Measurements from ENCODE around the gene RABL6.
"Not testable (repeated sequence)": the region's sequence is repeated elsewhere in the genome, so short reads cannot be mapped to it uniquely, and the experiment has no call there.

Gene RABL6

GRCh38 chr9:136860933-136861873 lies 53.5 kb downstream of the RABL6 start:
- DNase-seq = peak in 1 of 5 experiments; percentile 2

DNA sequence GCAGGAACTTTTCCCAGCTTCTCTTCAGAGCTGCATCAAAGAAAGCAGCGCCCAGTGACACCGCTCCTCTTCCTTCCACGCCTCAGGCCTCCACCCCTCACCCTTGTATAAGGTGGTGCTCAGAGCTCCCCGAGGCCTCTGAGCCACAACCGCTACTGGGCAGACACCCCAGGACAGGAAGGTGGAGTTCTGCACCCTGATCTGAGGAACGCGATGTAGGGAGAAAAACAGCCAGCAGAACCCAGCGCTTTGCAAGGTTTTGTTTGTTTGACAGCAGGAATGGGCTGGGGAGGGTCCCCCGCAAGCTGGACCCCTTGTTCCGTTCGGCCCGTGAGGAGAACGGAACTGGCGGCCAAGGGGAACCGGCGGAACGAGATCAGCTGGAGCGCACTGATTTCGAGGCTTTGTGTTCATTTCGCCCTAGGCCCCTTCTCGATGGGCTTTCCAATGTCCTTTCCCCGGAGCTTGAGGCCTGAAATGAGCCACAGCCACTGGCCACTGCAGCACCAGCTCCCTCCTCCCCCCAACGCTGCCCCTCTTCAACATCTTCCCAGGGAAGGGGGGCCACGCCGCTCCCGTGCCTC lies 54.2 kb downstream of the RABL6 start:
- no peak for DNase-seq

GRCh38 chr9:136862849-136863622 lies 55.3 kb downstream of the RABL6 start:
- peak in 1 of 5 experiments; percentile 2 for DNase-seq

DNA sequence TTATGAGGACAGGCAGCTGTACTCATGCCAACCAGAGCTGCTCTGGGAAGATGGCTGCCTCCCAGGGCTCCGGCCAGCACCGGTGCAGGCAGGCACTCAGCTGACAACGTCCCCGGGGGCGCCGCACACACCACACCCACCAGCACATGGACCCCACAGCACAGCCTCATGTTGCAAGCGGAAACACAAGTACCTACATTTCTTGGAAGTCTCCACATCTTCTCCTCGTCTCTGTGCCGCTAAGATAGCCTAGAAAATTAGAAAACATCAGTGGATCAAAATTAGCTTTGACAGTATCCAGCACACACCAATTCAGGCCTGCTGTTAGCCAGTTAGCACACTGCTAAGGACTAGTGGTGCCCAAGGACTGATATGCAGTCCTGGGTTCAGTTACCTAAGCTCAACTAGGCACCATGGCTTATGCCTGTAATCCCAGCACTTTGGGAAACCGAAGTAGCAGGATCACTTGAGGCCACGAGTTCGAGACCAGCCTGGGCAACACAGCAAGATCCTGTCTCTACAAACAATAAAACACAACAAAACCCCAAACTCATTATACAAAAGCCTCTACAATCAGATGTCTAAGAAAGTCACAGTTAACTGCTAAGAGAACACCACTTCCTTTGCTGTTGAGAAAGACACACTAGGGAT lies 56.0 kb downstream of the RABL6 start:
- DNase-seq = peak in 2 of 5 experiments; percentile 3 to 27

DNA sequence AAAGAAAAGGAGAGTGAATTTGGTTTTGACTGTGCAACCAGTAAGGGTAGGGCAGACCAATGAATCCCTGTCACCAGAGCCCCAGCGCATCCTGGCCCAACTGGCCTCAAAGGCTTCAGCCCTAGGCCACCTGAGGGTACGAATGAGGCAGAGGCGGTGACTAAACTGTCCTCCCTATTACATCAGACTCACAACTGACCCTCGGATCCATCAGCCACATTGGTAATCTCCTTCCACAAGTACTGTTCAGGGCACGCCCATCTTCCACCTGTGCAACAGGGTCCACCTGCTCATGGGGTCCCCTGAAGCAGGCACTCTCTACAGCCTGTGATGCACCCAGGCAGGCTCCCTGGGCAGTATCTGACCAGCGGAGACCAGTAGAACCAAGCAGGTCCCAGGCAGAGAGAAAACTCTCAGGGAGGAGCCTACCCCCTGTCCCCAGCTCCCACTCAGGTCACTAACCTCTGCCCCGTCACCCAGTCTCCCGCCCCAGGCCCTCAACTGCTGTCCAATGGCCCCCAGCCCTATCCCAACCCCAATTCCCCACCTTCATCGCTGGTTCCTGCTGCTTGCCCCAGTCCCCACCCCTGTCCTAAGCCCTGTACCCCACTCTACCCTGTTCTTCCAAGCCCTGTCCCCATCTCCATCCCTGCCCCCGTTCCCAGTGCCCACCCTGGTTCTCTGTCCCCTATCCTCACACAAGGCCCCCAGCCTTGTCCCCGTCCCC lies 57.5 kb downstream of the RABL6 start:
- DNase-seq = no peak

- peak in 1 of 5 experiments; percentile 13 for DNase-seq
Measured at GRCh38 chr9:136865768-136866103, 58.0 kb downstream of the RABL6 start.

DNA sequence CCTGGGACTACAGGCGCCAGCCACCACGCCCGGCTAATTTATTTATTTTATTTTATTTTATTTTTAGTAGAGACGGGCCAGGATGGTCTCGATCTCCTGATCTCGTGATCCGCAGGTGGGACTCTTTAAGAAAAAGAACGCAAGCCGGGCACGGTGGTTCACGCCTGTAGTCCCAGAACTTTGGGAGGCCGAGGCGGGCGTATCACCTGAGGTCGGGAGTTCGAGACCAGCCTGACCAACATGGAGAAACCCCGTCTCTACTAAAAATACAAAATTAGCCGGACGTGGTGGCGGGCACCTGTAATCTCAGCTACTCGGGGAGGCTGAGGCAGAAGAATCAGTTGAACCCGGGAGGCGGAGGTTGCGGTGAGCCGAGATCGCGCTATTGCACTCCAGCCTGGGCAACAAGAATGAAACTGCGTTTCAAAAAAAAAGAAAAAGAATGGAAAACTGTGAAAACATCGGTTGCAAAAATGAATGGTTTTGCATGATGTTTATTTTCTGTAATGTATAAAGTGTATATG lies 59.2 kb downstream of the RABL6 start:
- not testable (repeated sequence) for DNase-seq

GRCh38 chr9:136867480-136867879 lies 59.7 kb downstream of the RABL6 start:
- DNase-seq = no peak

DNA sequence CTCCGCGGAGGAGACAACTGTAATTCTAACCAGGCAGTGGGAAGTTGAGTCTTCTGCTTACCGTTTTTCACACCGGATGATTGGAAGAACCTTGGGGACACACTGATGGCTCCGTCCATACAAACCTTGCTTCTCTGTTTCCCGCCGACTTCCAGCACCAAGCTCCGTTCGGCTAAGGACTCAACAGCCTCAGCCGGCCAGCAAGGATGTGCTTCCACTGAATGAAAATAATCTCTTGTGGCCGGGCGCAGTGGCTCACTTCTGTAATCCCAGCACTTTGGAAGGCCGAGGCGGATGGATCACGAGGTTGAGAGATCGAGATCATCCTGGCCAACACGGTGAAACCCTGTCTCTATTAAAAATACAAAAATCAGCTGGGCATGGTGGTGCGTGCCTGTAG lies 60.2 kb downstream of the RABL6 start:
- DNase-seq = no peak

- no peak for DNase-seq
Measured at GRCh38 chr9:136868644-136869043, 60.9 kb downstream of the RABL6 start.

GRCh38 chr9:136869611-136870010 lies 61.9 kb downstream of the RABL6 start:
- DNase-seq = not testable (repeated sequence)

GRCh38 chr9:136875155-136875554 lies 67.4 kb downstream of the RABL6 start:
- no peak for DNase-seq

GRCh38 chr9:136876476-136876875 lies 68.7 kb downstream of the RABL6 start:
- no peak for DNase-seq

DNA sequence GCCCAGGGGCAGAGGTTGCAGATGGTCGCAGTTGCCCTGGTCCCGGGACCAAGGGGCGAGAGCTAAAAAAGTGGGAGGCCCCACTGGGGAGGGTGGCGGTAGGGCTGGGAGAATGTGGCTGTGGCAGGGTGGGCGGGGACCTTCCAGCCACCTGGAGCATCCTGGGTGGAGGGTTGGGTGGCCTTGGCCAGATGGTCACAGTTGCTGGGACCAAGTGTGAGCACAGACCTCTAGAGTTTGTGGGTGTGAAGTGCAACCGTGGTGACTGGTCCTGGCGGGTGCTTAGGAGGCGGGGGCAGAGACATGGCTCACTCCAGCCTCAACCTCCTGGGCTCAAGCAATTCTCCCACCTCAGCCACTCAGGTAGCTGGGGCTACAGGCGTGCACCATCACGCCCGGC lies 72.9 kb downstream of the RABL6 start:
- no peak for DNase-seq

GRCh38 chr9:136881691-136882108 lies 74.0 kb downstream of the RABL6 start:
- peak in 2 of 5 experiments; percentile 27 to 87 for DNase-seq

DNA sequence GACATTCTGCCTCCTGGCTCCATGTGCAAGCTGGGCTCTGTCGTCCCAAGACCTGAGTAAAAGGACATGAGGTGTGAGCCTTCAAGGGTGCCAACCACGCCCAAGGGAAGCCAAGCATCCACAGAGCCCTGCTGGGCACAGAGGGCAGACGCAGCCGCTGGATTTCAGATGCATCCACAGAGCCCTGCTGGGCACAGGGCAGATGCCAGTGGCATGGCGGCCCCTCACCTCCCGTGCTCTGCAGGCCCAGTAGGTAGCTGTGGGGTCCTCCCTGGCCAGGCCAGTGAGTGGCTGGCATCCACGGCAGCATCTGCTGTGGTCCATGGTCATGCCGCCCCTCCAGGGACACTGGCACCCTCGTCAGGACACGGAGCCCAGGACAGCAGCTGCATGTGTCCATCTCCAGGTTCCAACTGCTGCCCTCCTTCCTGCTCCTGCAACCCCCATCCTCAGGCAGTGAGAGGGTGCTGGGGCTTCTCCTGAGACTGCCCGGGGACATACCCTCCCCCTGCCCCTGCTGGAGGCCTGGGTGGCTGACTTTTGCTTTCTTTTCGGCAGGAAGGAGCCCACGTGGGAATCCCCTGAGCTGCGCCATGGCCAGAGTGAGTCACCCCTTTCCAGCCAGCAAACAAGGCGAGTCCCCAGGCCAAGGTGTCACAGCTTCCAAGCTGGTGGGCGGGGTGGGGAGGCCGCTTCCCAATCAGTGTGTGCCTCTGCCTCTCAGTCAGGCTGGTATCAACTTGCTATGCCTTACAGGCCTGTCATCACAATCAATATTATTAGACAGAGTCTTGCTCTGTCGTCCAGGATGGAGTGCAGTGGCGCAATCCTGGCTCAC lies 74.6 kb downstream of the RABL6 start:
- peak; percentile 52 to 90 (median 83) for DNase-seq

- not testable (repeated sequence) for DNase-seq
Measured at GRCh38 chr9:136882947-136883283, 75.2 kb downstream of the RABL6 start.

- DNase-seq = not testable (repeated sequence)
Measured at GRCh38 chr9:136883670-136884069, 75.9 kb downstream of the RABL6 start.

GRCh38 chr9:136885950-136886578 lies 78.3 kb downstream of the RABL6 start, which contains the start of gene TRAF2:
Gene TRAF2, plus strand, starts transcription at chr9:136886516. Its CDS starts 12,225 bp downstream, at chr9:136898741.
- peak; percentile 95 to 100 (median 96) for DNase-seq
